Measurements from ENCODE around the gene GAS2L1.
A peak's percentile ranks its signal among the peaks of the same experiment; 100 is the strongest.

The GAS2L1 gene

DNA sequence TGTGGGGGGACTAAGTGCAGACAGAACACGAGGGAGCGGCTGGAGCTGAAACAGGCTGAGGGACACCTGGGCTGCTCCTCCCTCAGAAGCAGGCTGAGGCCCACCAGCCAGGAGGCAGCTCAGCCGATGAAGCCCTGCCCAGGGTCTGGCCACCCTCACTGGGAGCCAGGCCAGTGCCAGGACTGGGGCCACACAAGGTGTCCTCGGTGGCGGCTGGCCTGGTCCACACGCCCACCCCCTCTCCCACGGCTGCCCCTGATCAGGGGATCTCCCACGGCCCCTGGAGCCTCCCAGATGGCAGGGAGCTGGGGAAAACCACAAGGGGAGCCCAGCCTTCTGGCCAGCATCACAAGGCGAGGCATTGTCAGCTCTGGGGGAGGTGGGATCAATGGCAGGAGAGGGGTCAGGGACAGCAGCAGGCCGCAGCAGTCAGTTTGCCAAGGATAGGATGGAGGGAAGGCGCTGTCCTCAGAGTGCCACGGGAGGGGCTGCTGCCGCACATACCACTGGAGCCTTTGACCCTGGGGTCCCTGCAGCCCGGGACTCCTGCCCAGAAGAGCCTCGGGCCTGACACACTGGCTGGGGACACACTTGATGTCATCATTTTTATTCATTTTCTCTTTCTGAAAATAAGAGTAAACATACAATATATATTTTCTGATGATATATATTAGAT lies 20.8 kb downstream of the GAS2L1 start:
- no peak for DNase-seq (ENCODE audit: low read depth)

GRCh38 chr22:29328055-29328454 lies 21.6 kb downstream of the GAS2L1 start:
- DNase-seq (ENCODE audit: low read depth) = no peak

- DNase-seq (ENCODE audit: low read depth) = no peak
These were observed 22.4 kb downstream of the GAS2L1 start for GRCh38 chr22:29328566-29329500.

GRCh38 chr22:29329581-29329980 lies 23.1 kb downstream of the GAS2L1 start:
- DNase-seq (ENCODE audit: low read depth) = no peak

- no peak for DNase-seq (ENCODE audit: low read depth)
These were observed 23.8 kb downstream of the GAS2L1 start for GRCh38 chr22:29330291-29330690.

DNA sequence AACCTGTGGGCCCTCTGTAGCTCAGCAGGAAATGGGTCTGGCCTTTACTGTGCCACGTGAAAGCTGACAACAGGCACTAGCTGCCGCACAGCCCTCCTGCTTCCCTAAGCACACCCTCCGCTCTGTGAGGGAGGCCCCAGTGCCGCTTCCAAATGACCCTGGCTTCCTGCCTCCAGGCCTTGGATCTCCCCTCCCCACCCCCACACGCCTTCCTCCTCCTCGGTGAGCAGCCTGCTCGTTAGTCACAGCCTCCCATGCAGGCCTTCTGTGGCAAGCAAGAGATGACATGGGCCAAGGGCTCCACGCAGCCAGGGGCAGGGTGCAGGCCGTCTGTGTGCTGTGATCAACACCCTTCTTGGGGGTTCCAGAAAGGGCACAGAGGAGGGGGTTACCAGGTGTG lies 24.3 kb downstream of the GAS2L1 start:
- DNase-seq (ENCODE audit: low read depth) = peak; percentile 92

GRCh38 chr22:29331213-29331612 lies 24.8 kb downstream of the GAS2L1 start:
- DNase-seq (ENCODE audit: low read depth) = peak; percentile 62

DNA sequence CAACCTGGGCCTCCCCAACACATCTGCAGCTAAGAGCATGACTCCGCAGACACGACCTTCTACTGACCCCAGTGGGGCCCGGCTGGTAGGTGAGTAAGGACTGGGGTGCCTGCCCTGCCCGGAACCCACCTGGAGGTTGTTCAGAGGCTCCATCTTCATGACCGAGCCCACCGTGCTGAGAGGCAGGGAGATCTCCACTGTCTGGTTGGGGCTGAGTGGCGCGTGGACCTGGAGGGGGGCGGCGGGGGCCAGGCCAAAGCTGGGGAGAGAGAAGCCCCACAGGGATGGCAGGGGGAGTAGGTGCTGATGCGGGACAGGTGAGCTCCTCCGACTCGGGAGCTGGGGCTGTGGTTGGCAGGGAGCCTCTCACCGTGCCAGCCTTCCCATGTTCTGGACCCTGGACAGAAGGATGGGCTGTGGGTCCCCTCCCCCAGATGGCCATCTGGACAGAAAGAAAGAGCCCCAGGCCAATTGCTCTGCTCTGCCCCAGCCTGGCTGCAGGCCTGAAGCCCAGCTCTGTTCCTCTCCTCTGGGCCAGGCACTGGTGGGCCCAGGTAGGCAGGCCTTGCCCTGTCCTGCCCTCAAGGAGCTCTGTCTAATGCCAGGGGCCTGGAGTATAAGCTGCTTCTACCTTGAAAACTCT lies 25.3 kb downstream of the GAS2L1 start:
- no peak for DNase-seq (ENCODE audit: low read depth)

GRCh38 chr22:29332886-29333496 lies 26.5 kb downstream of the GAS2L1 start:
- no peak for DNase-seq (ENCODE audit: low read depth)

GRCh38 chr22:29334148-29334547 lies 27.7 kb downstream of the GAS2L1 start:
- no peak for DNase-seq (ENCODE audit: low read depth)

- no peak for DNase-seq (ENCODE audit: low read depth)
These were observed 28.4 kb downstream of the GAS2L1 start for GRCh38 chr22:29334696-29335344.

GRCh38 chr22:29335656-29336055 lies 29.2 kb downstream of the GAS2L1 start:
- no peak for DNase-seq (ENCODE audit: low read depth)

DNA sequence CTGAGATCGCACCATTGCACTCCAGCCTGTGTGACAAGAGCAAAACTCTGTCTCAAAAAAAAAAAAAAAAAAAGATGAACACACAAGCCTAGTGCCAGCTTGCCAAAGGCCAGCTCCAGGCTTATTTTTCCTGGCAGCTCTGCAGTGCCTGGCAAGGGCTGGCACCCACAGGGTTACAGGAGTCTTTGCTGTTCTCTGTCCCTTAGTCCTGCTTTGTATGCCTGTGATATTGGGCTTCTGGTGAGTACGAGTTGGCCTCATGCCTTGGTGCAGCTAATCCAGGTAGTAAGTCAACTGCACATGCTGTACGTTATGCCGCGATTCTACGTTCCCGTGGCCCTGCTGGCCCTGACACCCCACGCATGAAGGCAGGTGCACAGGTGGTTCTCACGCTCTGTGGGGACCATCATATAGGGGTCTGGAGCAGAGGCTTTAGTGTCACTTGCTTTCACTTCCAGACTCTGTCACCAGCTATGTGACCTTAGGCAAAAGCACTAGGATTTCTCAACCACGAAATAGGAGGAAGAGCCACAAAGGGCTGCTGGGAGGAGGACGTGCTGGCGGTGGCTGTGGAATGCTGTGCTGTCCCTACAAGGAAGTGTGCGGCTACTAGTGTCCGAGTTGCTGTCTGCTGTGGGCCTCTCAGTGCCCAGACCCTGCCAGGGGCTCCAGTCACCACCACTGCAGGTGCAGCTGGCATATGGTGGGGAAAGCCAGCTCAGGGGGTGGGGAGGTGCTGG lies 30.5 kb downstream of the GAS2L1 start:
- no peak for DNase-seq (ENCODE audit: low read depth)

GRCh38 chr22:29337631-29338284 lies 31.3 kb downstream of the GAS2L1 start:
- DNase-seq (ENCODE audit: low read depth) = no peak

GRCh38 chr22:29338398-29338797 lies 31.9 kb downstream of the GAS2L1 start:
- no peak for DNase-seq (ENCODE audit: low read depth)

- DNase-seq (ENCODE audit: low read depth) = no peak
These were observed 33.2 kb downstream of the GAS2L1 start for GRCh38 chr22:29339381-29340235.

DNA sequence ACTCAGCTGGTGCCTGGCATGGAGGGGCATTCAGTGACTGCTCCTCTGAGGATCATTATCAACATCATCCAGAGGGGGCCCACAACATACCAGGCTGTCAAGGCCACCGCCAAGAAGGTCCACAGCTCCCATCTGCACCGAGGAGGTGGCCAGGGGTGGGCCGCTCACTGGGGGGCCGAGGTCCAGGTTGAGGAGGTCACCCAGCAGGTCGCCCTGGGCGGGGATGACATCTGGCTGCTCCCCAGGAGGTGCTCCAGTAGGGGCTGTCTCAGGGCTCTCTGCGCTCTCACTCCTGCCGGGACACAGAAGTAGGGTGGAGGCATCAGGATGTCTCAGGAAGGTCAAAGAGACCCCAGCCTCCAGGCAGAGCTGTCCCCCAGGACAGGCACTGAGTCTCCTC lies 34.1 kb downstream of the GAS2L1 start:
- DNase-seq (ENCODE audit: low read depth) = no peak

DNA sequence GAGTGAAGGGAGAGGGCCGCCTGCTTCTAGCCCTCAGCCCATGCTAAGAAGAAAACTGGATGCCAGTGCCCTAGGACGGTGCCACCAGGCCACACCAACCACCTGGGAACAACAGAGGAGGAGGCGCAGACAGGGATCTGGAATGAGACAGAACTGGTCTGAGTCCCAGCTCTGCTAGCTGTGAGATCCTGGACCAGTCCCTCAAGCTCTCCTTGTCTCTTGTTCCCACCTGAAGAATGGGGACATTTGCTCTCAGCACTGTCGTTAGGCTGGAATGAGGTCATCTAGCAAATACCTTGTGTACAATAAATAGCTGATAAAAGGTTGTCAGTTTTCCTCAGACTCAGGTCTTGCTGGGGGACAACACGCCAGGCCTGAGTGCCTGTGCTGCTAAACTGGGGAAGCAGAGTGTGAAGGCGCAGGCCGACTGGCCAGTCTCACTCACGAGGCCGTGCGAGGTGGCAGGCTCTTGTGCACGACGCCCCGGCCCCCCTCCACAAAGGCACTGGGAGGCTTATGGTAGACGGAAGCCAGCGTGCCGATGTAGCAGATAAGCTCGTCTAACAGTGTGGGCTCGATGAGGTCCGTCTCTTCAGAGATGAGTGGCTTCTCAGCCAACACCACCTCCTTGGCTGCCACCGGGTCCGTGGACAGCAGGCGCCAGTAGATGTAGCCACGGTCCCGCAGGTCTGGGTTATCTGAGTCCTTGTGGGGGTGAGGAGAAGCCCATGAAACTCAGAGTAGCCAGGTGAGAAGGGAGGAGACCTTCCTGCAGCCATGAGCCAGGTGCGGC lies 34.8 kb downstream of the GAS2L1 start:
- DNase-seq (ENCODE audit: low read depth) = no peak

GRCh38 chr22:29341849-29342127 lies 35.3 kb downstream of the GAS2L1 start:
- no peak for DNase-seq (ENCODE audit: low read depth)

Measured in EH (cell line).